Regular cardiac myocyte (primary cell): Measurements from ENCODE around the gene HELLS. TPM values are rescaled to one million over a fixed set of nuclear protein-coding genes. Genes with fewer than 3 reads are reported as not detected.

Source experiments
- total RNA-seq: library from RNA; depleted of rRNA; stranded (reverse); fragments of >200 nt; gene quantifications from 2 replicates; pipeline ENCODE4 v1.2.3, GENCODE V29; 2014

Gene HELLS
- total RNA-seq = 11.6 and 41.0 TPM in 2 replicates

GRCh38 chr10:94545391-94546048 lies at the start of gene HELLS:
TSS of gene HELLS (plus strand) at chr10:94545788. CDS start at chr10:94545922, 134 bp downstream.

Other genes starting within 250 kb of the HELLS start
- gene NOC3L, start 182.8 kb upstream of the HELLS start, total RNA-seq = 43.4 and 47.0 TPM in 2 replicates
- 10.4 and 21.1 TPM in 2 replicates for gene TBC1D12, start 143.2 kb upstream of the HELLS start, total RNA-seq
- not detected in 2 replicates for gene CYP2C18, start 137.9 kb downstream of the HELLS start, total RNA-seq
- not detected in 2 replicates for gene CYP2C19, start 216.9 kb downstream of the HELLS start, total RNA-seq